Measurements from ENCODE around the gene CR1L. TPM values are rescaled to one million over a fixed set of nuclear protein-coding genes. Genes with fewer than 3 reads are reported as not detected.

The CR1L gene
- total and polyA plus RNA-seq, 2 experiments from 2014 or later, result 5.8 to 21.4 TPM

GRCh38 chr1:207669528-207670009 is 24.6 kb downstream of the CR1L start:
- peaks cover 5% of the 10 kb centered on the region for H3K27me3 Mint-ChIP-seq (ENCODE audit: insufficient read depth, low read depth, poor library complexity)
- peaks cover 18% of the 10 kb centered on the region; the same call in 2 of the 3 replicates for H3K4me1 Mint-ChIP-seq
- Histone ChIP-seq H3K36me3 (ENCODE audit: insufficient read depth) (peaks cover 1% of the 10 kb centered on the region; the same call in 1 of the 2 replicates), H3K4me1 (ENCODE audit: insufficient read depth) (peaks cover 16% of the 10 kb centered on the region), H3F3A (replicated peaks; ENCODE audit: low read depth) (no peaks in the 10 kb centered on the region), H4K20me1 (replicated peaks; ENCODE audit: insufficient read depth) (no peaks in the 10 kb centered on the region), H3K4me3 (peak overlapping the region; percentile 41), H3K79me2 (replicated peaks; ENCODE audit: insufficient read depth) (peaks cover 5% of the 10 kb centered on the region; the same call in 1 of the 2 replicates), H3K27ac (ENCODE audit: low read depth) (no peak overlapping the region), H2AFZ (0 out of 2 replicates have a peak overlapping the region, but pooled peaks have one; percentile 11), H3K4me2 (peak overlapping the region; percentile 64), H3K27me3 (ENCODE audit: insufficient read depth) (no peaks in the 10 kb centered on the region), H3K9me2 (ENCODE audit: insufficient read depth) (no peaks in the 10 kb centered on the region; the same call in 1 of the 2 replicates)
- TF ChIP-seq STAT1 (IDR thresholded peaks at IDR 0.05; ENCODE audit: unreplicated experiment) (no peak), POLR2AphosphoS5 (IDR thresholded peaks at IDR 0.05; ENCODE audit: low read depth) (no peak), ZNF331 (CRISPR knock-in tag; IDR thresholded peaks at IDR 0.05; ENCODE audit: low read depth) (no peak), NANOG (IDR thresholded peaks at IDR 0.05; ENCODE audit: borderline replicate concordance) (no peak), CTCF (conservative IDR thresholded peaks at IDR 0.05; ENCODE audit: low read depth in 2 of 2) (no peak), REST (IDR thresholded peaks at IDR 0.05; ENCODE audit: unreplicated experiment) (no peak), JUNB (IDR thresholded peaks at IDR 0.05; ENCODE audit: unreplicated experiment) (no peak)
- DNase-seq (ENCODE audit: low spot score), result no peak
- H3K36me3 Mint-ChIP-seq (ENCODE audit: low read depth), result peaks cover 19% of the 10 kb centered on the region; the same call in 2 of the 3 replicates
- no peak overlapping the region for H3K27ac Mint-ChIP-seq
- H3K9me3 Mint-ChIP-seq, result peaks cover 21% of the 10 kb centered on the region
- peak; percentile 74 for ATAC-seq
- H3K4me3 Mint-ChIP-seq, result no peak overlapping the region; the same call in 1 of the 3 replicates

- Histone ChIP-seq H3K27me3 (ENCODE audit: insufficient read depth) (no peaks in the 10 kb centered on the region), H3K4me2 (peak overlapping the region; percentile 64; the same call in 1 of the 2 replicates), H3K9me2 (ENCODE audit: insufficient read depth) (no peaks in the 10 kb centered on the region; the same call in 1 of the 2 replicates), H3K4me3 (no peak overlapping the region), H4K20me1 (replicated peaks; ENCODE audit: insufficient read depth) (no peaks in the 10 kb centered on the region), H3K79me2 (replicated peaks; ENCODE audit: insufficient read depth) (peaks cover 5% of the 10 kb centered on the region; the same call in 1 of the 2 replicates), H3K4me1 (ENCODE audit: insufficient read depth) (peaks cover 16% of the 10 kb centered on the region), H3F3A (replicated peaks; ENCODE audit: low read depth) (no peaks in the 10 kb centered on the region), H3K36me3 (ENCODE audit: insufficient read depth) (no peaks in the 10 kb centered on the region), H3K27ac (ENCODE audit: low read depth) (no peak overlapping the region), H2AFZ (no peak overlapping the region)
- Mint-ChIP-seq H3K9me3 (peaks cover 15% of the 10 kb centered on the region), H3K27me3 (ENCODE audit: insufficient read depth, low read depth, poor library complexity) (peaks cover 5% of the 10 kb centered on the region), H3K4me3 (no peak overlapping the region), H3K4me1 (peaks cover 18% of the 10 kb centered on the region; the same call in 2 of the 3 replicates), H3K36me3 (ENCODE audit: low read depth) (peaks cover 17% of the 10 kb centered on the region; the same call in 2 of the 3 replicates), H3K27ac (no peak overlapping the region)
- no peak for ATAC-seq
- TF ChIP-seq ZNF331 (CRISPR knock-in tag; IDR thresholded peaks at IDR 0.05; ENCODE audit: low read depth), result no peak
- no peak for DNase-seq (ENCODE audit: low spot score)
Measured at GRCh38 chr1:207670192-207670591, 25.3 kb downstream of the CR1L start.
